ENCODE measurements around the gene TJP3. TPM values are rescaled to one million over a fixed set of nuclear protein-coding genes. Genes with fewer than 3 reads are reported as not detected.

Gene TJP3, protein sequence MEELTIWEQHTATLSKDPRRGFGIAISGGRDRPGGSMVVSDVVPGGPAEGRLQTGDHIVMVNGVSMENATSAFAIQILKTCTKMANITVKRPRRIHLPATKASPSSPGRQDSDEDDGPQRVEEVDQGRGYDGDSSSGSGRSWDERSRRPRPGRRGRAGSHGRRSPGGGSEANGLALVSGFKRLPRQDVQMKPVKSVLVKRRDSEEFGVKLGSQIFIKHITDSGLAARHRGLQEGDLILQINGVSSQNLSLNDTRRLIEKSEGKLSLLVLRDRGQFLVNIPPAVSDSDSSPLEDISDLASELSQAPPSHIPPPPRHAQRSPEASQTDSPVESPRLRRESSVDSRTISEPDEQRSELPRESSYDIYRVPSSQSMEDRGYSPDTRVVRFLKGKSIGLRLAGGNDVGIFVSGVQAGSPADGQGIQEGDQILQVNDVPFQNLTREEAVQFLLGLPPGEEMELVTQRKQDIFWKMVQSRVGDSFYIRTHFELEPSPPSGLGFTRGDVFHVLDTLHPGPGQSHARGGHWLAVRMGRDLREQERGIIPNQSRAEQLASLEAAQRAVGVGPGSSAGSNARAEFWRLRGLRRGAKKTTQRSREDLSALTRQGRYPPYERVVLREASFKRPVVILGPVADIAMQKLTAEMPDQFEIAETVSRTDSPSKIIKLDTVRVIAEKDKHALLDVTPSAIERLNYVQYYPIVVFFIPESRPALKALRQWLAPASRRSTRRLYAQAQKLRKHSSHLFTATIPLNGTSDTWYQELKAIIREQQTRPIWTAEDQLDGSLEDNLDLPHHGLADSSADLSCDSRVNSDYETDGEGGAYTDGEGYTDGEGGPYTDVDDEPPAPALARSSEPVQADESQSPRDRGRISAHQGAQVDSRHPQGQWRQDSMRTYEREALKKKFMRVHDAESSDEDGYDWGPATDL
- under 0.01 and 1.7 TPM in 2 replicates for total RNA-seq

DNA sequence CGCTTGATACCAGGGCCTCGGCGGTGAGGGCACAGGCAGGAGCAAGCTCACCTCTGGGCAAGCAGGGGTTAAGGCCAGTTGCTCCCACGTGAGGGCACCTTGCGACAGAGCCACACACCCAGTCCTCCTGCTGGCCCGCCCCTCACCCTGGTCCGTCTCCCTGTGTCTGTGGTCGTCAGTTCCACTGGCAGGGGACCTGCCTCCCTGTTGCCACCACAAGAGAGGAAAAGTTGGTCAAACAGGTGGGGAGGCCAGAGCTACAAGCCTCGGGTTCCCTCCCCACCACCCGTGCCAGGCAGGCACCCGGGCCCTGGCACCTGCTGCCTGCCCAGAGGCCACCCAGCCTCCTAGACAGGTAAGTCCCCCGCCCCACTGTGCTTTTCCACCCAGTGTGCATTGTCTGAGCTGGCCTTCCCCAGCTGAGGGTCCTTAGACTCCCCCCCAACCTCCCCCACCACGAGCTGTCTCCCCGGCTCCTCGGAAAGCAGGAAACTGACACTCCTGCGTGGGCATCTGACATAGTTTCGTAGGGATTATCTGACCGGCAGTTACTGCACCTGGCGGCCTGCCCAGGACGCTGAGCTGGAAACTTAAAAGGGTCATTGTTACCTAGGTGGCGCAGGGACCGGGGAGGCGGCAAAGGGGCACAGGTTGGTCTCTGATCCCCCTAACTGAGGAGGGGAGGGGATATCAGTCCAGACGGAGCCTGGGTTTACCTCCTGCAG is at the start of gene TJP3:
Gene TJP3 (plus strand): TSS at position 178 of the 725 bp plus-strand sequence. CDS start 20,049 bp downstream, outside the sequence.

GRCh38 chr19:3700242-3701032 is 7.7 kb upstream of the TJP3 start, which contains the start of gene PIP5K1C:
TSS of gene PIP5K1C (minus strand) at chr19:3700468. CDS start at chr19:3700390, 78 bp downstream.

DNA sequence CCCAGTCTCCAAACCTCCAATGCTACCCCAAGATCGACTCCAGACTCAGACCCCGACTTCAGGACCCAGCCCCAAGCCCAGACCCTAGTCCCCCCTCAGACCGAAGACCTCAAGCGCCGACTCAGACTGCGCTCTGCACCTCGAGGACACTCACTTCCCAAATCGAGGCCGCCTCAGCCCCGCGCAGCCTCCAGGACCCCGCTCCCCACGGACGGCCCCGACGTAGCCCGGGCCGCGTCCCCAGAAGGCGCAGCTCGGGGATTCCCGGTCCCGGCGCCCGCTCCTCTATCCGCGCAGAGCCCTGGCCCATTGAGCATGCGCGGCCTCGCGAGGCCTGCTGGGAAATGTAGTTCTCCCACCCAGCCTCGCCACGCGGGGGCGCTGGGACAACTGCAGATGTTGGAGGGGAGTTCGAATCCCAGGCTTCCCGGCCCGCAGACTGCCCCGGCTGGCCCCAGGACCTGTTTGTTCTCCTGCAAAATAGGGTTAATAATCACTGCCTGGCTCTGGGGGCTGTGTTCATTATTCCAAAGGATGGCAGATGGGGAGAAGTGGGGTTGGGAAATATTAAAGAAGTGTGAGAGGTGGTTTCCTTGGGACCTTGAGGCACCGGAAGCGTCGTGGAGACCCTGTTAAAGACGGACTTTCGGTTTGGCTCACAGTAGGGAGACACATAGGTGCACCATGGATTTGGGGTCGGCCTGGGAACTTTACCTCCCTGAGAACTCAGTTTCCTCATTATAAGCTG is 53.4 kb downstream of the TJP3 start, which contains the start of gene APBA3:
Gene APBA3 (minus strand): TSS at position 311 of the 748 bp plus-strand sequence. CDS start 1,428 bp downstream, outside the sequence.

GRCh38 chr19:3762501-3763459 is 54.6 kb downstream of the TJP3 start, which contains the start of gene MRPL54:
TSS of gene MRPL54 (plus strand) at chr19:3762682. CDS start at chr19:3762701, 19 bp downstream.

DNA sequence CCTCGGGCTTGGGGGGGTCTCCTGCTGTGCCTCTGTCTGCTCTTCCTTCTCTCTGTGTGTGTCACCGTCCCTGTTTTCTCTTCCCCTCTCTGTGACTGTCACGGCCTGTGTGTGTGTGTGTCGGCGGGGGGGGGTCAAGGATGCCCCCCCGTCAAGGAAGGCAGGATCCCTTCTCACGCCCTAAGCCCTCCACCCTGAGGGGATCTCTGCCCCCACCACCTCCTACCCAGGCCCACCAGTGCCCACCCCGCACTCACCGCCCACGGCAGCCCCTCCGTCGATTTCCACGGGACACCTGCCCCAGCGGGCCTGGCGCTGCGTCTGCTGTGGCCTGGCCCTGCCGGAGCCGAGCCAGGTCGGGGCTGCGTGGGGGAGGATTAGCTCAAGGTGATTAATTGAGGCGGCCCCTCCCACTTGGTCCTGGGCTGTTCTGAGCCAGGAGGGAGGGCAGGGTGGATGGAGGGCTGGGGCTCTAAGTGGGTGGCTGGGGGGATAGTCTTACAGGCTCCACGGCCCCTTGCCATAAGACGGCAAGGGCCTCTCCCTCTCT is 63.8 kb downstream of the TJP3 start, which contains the start of gene RAX2:
Gene RAX2 (minus strand): TSS at position 323 of the 550 bp plus-strand sequence. CDS start 486 bp downstream, outside the sequence.

GRCh38 chr19:3785938-3786824 is 78.0 kb downstream of the TJP3 start, which contains the start of gene MATK:
TSS of gene MATK (minus strand) at chr19:3786381. CDS start at chr19:3785135, 1,246 bp downstream.

Other genes starting within 250 kb of the TJP3 start
- gene SMIM24, start 227.9 kb upstream of the TJP3 start, total RNA-seq, result not detected in 2 replicates
- gene SMIM44, start 224.9 kb upstream of the TJP3 start, total RNA-seq, result not detected in 2 replicates
- gene DOHH, start 207.7 kb upstream of the TJP3 start, total RNA-seq, result 23.4 and 39.8 TPM in 2 replicates
- 28.0 and 47.8 TPM in 2 replicates for gene FZR1, start 202.1 kb upstream of the TJP3 start, total RNA-seq
- not detected in 2 replicates for gene TEKTIP1, start 169.2 kb upstream of the TJP3 start, total RNA-seq
- gene MFSD12, start 150.8 kb upstream of the TJP3 start, total RNA-seq, result 46.5 and 62.0 TPM in 2 replicates
- 88.2 and 115 TPM in 2 replicates for gene HMG20B, start 135.4 kb upstream of the TJP3 start, total RNA-seq
- not detected in 2 replicates for gene GIPC3, start 122.9 kb upstream of the TJP3 start, total RNA-seq
- 0.23 TPM in 2 replicates for gene TBXA2R, start 101.5 kb upstream of the TJP3 start, total RNA-seq
- 31.4 and 36.1 TPM in 2 replicates for gene CACTIN, start 81.6 kb upstream of the TJP3 start, total RNA-seq
- 9.6 and 10.5 TPM in 2 replicates for gene PIP5K1C, start 7.9 kb upstream of the TJP3 start, total RNA-seq
- gene APBA3, start 53.3 kb downstream of the TJP3 start, total RNA-seq, result 15.5 and 16.0 TPM in 2 replicates
- gene MRPL54, start 54.3 kb downstream of the TJP3 start, total RNA-seq, result 56.5 and 77.3 TPM in 2 replicates
- gene RAX2, start 63.8 kb downstream of the TJP3 start, total RNA-seq, result not detected in 2 replicates
- gene MATK, start 78.0 kb downstream of the TJP3 start, total RNA-seq, result not detected in 2 replicates
- gene ZFR2, start 160.7 kb downstream of the TJP3 start, total RNA-seq, result not detected in 2 replicates
- gene ATCAY, start 172.3 kb downstream of the TJP3 start, total RNA-seq, result not detected in 2 replicates
- not detected in 2 replicates for gene NMRK2, start 224.7 kb downstream of the TJP3 start, total RNA-seq